NCI-H446 (cell line): ENCODE measurements around the gene PRPF38A.

Source experiments
- DNase-seq, 2 experiments: peaks; one replicate each; lab custom pipeline; 2025; lab: John Stamatoyannopoulos, UW

PRPF38A gene

DNA sequence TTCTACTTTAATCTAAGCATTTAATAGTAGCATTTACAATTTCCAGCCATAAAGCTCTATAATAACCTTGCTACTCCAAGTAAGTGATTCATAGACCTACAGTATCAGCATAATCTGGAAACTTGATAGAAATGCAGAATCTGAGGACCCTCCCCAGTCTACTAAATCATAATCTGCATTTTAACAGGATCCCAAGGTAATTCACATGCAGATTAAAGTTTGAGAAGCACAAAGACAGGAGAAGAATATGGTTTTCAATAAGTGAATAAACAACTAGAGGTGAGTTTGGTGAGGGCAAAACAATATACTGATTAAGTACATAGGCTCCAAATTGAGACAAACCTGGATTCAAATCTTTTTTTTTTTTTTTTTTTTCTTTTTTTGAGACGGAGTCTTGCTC lies 57.4 kb downstream of the PRPF38A start:
- no peak for DNase-seq

DNA sequence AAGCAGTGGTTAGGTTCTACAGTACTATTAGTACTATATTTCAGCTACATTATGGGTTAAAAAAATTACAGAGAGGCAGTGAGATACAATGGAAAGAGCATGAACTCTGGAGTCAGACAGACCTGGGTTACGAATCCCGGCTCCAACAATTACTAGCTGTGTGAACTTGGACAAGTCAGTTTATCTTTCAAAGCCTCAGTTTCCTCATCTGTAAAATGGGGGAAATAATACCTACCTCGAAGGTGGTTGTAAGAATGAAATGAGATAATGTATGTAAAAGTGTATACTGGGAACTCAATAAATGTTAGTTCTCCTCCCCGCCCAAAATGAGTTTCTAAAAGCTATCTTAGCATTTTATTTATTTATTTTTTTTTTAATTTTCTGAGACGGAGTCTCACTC lies 59.5 kb downstream of the PRPF38A start:
- no peak for DNase-seq

DNA sequence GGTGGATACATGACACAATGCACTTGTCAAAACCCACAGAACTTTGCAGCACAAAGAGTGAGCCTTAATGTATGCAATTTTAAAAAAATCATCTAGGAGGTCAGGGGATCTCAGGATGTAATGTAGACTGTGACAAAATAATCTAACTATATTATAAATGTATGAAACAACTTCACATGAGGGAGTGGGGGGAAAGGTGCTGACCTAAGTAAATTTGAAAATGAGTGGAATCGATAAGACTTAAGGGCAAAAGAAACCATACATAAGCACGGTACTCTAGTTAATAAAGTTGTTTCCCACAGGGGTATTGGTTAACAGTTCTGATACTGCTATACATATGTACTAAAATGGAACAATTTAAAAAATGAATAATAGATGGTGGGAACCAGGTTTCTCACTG lies 64.7 kb downstream of the PRPF38A start:
- DNase-seq: no peak
